Ovary (tissue), 10 donors: ENCODE measurements around the gene GRAMD2A. TPM values are rescaled to one million over a fixed set of nuclear protein-coding genes. Genes with fewer than 3 reads are reported as not detected.

Source experiments
- DNase-seq, 5 donors: peaks; one replicate each; pipeline ENCODE4 v3.0.0-alpha.2; 2019 to 2020
- H3K27ac ChIP-seq, 2 donors: fragments of 200-600 bp; one replicate each; pipeline versions ENCODE4 v1.5.1 to v1.8.0; 2019 to 2022
- H3K27me3 ChIP-seq: fragments of 200-600 bp; one replicate; pipeline ENCODE4 v1.8.0; 2022
- H3K36me3 ChIP-seq: fragments of 200-600 bp; sonication (generic); one replicate; pipeline ENCODE4 v1.5.1; 2019
- H3K4me1 ChIP-seq: one replicate; pipeline ENCODE4 v1.8.1; 2013; ENCODE audit warnings: mild to moderate bottlenecking, moderate library complexity; ENCODE audit not compliant: insufficient read depth
- H3K4me3 ChIP-seq: fragments of 200-600 bp; sonication (generic); one replicate; pipeline ENCODE4 v1.5.1; 2017
- H3K9me3 ChIP-seq, 2 donors: fragments of 200-600 bp in 1 of 2; sonication (generic) in 1 of 2; one replicate each; pipeline versions ENCODE4 v1.5.1 to v1.8.1; 2013 to 2019; ENCODE audit warnings: mild to moderate bottlenecking in 1 of 2, moderate library complexity in 1 of 2
- CTCF ChIP-seq, 3 donors: fragments of 450-650 bp in 2 of 3; fragments of 200-600 bp in 1 of 3; IDR thresholded peaks; one replicate each; pipeline versions ENCODE4 v1.5.1 to v1.8.0; 2016 to 2022; ENCODE audit warnings: antibody characterized with exemption in 3 of 3, mild to moderate bottlenecking in 1 of 3
- EP300 ChIP-seq: sonication (generic); formaldehyde crosslinking; IDR thresholded peaks from one replicate; pipeline ENCODE4 v1.6.1; 2017; ENCODE audit warnings: antibody characterized with exemption
- POLR2A ChIP-seq: fragments of 450-650 bp; IDR thresholded peaks from one replicate; pipeline ENCODE4 v1.6.1; 2017; ENCODE audit warnings: antibody characterized with exemption, mild to moderate bottlenecking, moderate library complexity
- WGBS, 3 donors: extraction: QIAGEN DNeasy Blood & Tissue Kit in 1 of 3; methylation state at CpG; one replicate each; pipeline versions ENCODE4 v1.1.5 to v1.1.7; 2013 to 2017; 5-methylcytosine and 5-hydroxymethylcytosine counted together
- intact Hi-C, 4 donors: fragments of 100-400 bp; cut with DNase I; formaldehyde crosslinking; loops; one replicate each; pipeline versions ENCODE4 v1.11.0 to v1.15.1; 2022 to 2023
- long read RNA-seq, 3 donors: library from polyadenylated mRNA in 2 of 3; unstranded in 2 of 3; transcript quantifications; one replicate each; pipeline ENCODE4 v2.0.0 and lab custom pipeline, GENCODE V29; 2021 to 2026
- polyA plus RNA-seq, 2 donors: library from polyadenylated mRNA; stranded (reverse); fragments of 200-250 nt in 1 of 2; fragments of 350-450 nt in 1 of 2; fragmentation: Illumina TruSeq in 1 of 2; extraction: RNeasy Lipid Tissue Mini Kit (QIAGEN cat#74804) in 1 of 2; gene quantifications; one replicate each; pipeline ENCODE4 v1.2.3, GENCODE V29; 2013 to 2014
- total RNA-seq, 7 donors: library from RNA; depleted of rRNA in 2 of 7; stranded (reverse); fragments of >200 nt in 2 of 7; fragmentation: NEBNext Ultra II Directional in 3 of 7; extraction: Animal tissue kit (Norgen Biotek cat#: 25700) in 3 of 7; gene quantifications; one replicate each; pipeline versions ENCODE4 v1.1.0 to v1.2.4, GENCODE V29; 2016 to 2023
- donor health status: DM: no; HTN: no; CAD: no; lungs with moderate emphysema.
- donor health status: DM: no; HTN: no; CAD: no.
- donor health status: Bipolar disorder and iron deficiency.
- donor health status: DM: yes; HTN: yes; CAD: no.
- donor health status: DM: no; HTN: no; CAD: no.
- donor health status: DM: yes; HTN: yes; CAD: no.

Gene GRAMD2A
- 1 to 10 TPM in 5 of 7 donors, under 1 TPM in 2; 0.18 to 8.5 (median 1.6) TPM for total RNA-seq
- polyA plus RNA-seq: under 1 TPM; 0.08 to 0.45 TPM
- long read RNA-seq, donor 1: 0 reads
- long read RNA-seq, donor 2: 0 reads
- long read RNA-seq, donor 3, partial matches to known transcripts: 2 of 5 reads
- long read RNA-seq, donor 3, other reads (novel, unspliced or antisense): 1 of 5 reads

GRCh38 chr15:72197460-72198355 lies at the start of gene GRAMD2A:
TSS of gene GRAMD2A (minus strand) at chr15:72197787.
- TF ChIP-seq POLR2A: no peak
- TF ChIP-seq EP300: no peak
- TF ChIP-seq CTCF (IDR thresholded peaks at IDR 0.05): no peak
- peaks cover 3% of the 10 kb centered on the region for H3K4me1 ChIP-seq
- intact Hi-C loops: no loop called here
- no peaks in the 10 kb centered on the region for H3K36me3 ChIP-seq
- H3K27me3 ChIP-seq: no peaks in the 10 kb centered on the region
- no peak within 1 kb of the TSS for H3K27ac ChIP-seq
- DNase-seq: peak in 1 of 5 donors; percentile 62
- WGBS, 3 donors: 4 to 8% (median 7%) methylated on average over 60 to 83 of the region's 83 CpGs
- H3K9me3 ChIP-seq: no peaks in the 10 kb centered on the region
- H3K4me3 ChIP-seq: peak within 1 kb of the TSS; percentile 29

- TF ChIP-seq POLR2A (no peak), CTCF (IDR thresholded peaks at IDR 0.05) (no peak), EP300 (no peak)
- Histone ChIP-seq H3K4me3 (no peak overlapping the region), H3K27me3 (no peaks in the 10 kb centered on the region), H3K9me3 (no peaks in the 10 kb centered on the region), H3K4me1 (no peaks in the 10 kb centered on the region), H3K27ac (no peak overlapping the region), H3K36me3 (no peaks in the 10 kb centered on the region)
- intact Hi-C loops: no loop called here
- no peak for DNase-seq
- 44 to 55% (median 48%) methylated on average over 2 of the region's 2 CpGs for WGBS, 3 donors
Measured at GRCh38 chr15:72242775-72243370, 45.3 kb upstream of the GRAMD2A start.

GRCh38 chr15:72239652-72240051 lies 42.1 kb upstream of the GRAMD2A start:
- Histone ChIP-seq H3K9me3 (no peaks in the 10 kb centered on the region), H3K4me3 (no peak overlapping the region), H3K4me1 (no peaks in the 10 kb centered on the region), H3K27ac (no peak overlapping the region), H3K36me3 (no peaks in the 10 kb centered on the region), H3K27me3 (no peaks in the 10 kb centered on the region)
- TF ChIP-seq CTCF (IDR thresholded peaks at IDR 0.05): no peak
- TF ChIP-seq POLR2A: no peak
- no peak for TF ChIP-seq EP300
- intact Hi-C loops: no loop called here
- DNase-seq: no peak

- Histone ChIP-seq H3K4me1 (no peaks in the 10 kb centered on the region), H3K36me3 (no peaks in the 10 kb centered on the region), H3K27me3 (no peaks in the 10 kb centered on the region), H3K27ac (no peak overlapping the region), H3K9me3 (no peaks in the 10 kb centered on the region), H3K4me3 (no peak overlapping the region)
- DNase-seq: no peak
- intact Hi-C loops: no loop called here
- TF ChIP-seq EP300: no peak
- no peak for TF ChIP-seq POLR2A
- no peak for TF ChIP-seq CTCF (IDR thresholded peaks at IDR 0.05)
- WGBS, 3 donors: 94 to 97% (median 97%) methylated on average over 3 of the region's 3 CpGs
Measured at GRCh38 chr15:72238586-72238985, 41.0 kb upstream of the GRAMD2A start.
